ENCODE measurements around the gene MPND.

MPND gene

DNA sequence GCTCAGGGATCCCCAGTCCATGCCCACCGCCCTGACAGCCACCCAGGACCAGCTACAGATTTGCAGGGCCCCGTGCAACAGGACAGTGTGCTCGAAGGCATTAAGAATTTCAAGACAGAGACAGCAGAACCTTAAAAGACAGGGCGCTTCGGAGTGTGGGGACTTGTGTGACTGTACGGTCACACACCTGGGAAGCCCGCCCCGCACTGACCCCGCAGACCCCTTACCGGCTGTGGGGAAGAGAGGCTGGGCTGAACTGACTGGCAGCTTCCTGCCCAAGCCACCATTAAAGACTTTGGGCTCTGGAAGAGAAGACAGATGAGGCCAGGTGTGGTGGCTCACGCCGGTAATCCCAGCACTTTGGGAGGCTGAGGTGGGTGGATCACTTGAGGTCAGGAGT is 19.1 kb upstream of the MPND start:
- no peaks in the 10 kb centered on the region for H3K79me2 ChIP-seq (ENCODE audit: insufficient read depth, low read depth)
- no peak overlapping the region for H3K9ac ChIP-seq
- no peak for TF ChIP-seq CTCF (conservative IDR thresholded peaks at IDR 0.05; ENCODE audit: low read depth, low read length)
- H3K4me3 ChIP-seq (IDR thresholded peaks at IDR 0.05; ENCODE audit: insufficient read depth, low read depth, low read length) = no peak overlapping the region
- no peaks in the 10 kb centered on the region for H3K4me1 ChIP-seq (ENCODE audit: low read depth, poor library complexity, severe bottlenecking)
- H4K20me1 ChIP-seq (ENCODE audit: insufficient read depth) = no peaks in the 10 kb centered on the region
- H3K27me3 ChIP-seq (ENCODE audit: insufficient read depth, low read depth) = no peaks in the 10 kb centered on the region
- no peak overlapping the region for H3K4me2 ChIP-seq
- no peak overlapping the region for H2AFZ ChIP-seq (ENCODE audit: low read depth)
- H3K27ac ChIP-seq = no peak overlapping the region
- no peaks in the 10 kb centered on the region for H3K36me3 ChIP-seq (ENCODE audit: insufficient read depth)

DNA sequence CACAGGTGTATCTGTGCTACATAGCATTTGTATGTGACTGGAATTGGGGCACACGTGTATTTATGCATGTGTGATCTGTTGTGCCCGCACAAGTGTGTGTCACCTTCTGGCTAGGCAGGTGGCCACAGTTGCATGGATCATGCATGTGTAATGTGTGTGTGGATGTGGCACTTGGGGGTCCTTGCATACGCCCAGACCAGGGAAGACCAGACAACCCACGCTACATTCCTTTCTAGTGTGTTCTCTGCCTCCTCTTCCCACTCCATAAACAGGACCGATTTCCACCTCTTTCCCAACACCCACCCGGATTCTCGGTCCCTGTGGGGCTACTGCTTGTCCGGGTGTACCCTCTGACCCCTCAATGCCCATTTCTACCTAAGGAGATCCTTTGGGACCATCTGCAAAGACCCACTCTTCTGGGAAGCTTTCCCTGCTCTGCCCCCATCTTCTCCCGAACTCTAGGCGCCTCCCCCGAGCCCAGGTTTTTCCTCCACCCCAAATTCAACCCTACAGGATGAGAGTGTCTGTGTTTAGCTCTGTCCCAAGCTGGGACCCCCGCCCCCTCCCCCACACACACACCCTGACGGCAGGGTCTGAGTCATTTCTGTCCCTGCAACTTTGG is 17.0 kb upstream of the MPND start:
- Histone ChIP-seq H3K79me2 (ENCODE audit: insufficient read depth, low read depth) (no peaks in the 10 kb centered on the region), H3K4me2 (no peak overlapping the region), H3K27ac (no peak overlapping the region), H2AFZ (ENCODE audit: low read depth) (no peak overlapping the region), H3K9ac (no peak overlapping the region), H3K27me3 (ENCODE audit: insufficient read depth, low read depth) (no peaks in the 10 kb centered on the region), H4K20me1 (ENCODE audit: insufficient read depth) (no peaks in the 10 kb centered on the region), H3K4me3 (IDR thresholded peaks at IDR 0.05; ENCODE audit: insufficient read depth, low read depth, low read length) (no peak overlapping the region), H3K4me1 (ENCODE audit: low read depth, poor library complexity, severe bottlenecking) (no peaks in the 10 kb centered on the region), H3K36me3 (ENCODE audit: insufficient read depth) (no peaks in the 10 kb centered on the region)
- no peak for TF ChIP-seq CTCF (conservative IDR thresholded peaks at IDR 0.05; ENCODE audit: low read depth, low read length)

GRCh38 chr19:4326837-4327251 is 16.5 kb upstream of the MPND start:
- no peak overlapping the region for H3K9ac ChIP-seq

GRCh38 chr19:4327252-4327876 is 16.0 kb upstream of the MPND start:
- no peak for TF ChIP-seq CTCF (conservative IDR thresholded peaks at IDR 0.05; ENCODE audit: low read depth, low read length)
- Histone ChIP-seq H3K9ac (no peak overlapping the region), H3K4me2 (no peak overlapping the region; the same call in 1 of the 2 replicates), H3K27ac (no peak overlapping the region), H3K27me3 (ENCODE audit: insufficient read depth, low read depth) (no peaks in the 10 kb centered on the region), H3K79me2 (ENCODE audit: insufficient read depth, low read depth) (no peaks in the 10 kb centered on the region), H3K36me3 (ENCODE audit: insufficient read depth) (no peaks in the 10 kb centered on the region), H3K4me1 (ENCODE audit: low read depth, poor library complexity, severe bottlenecking) (no peaks in the 10 kb centered on the region), H2AFZ (ENCODE audit: low read depth) (peak overlapping the region; percentile 44; the same call in 1 of the 2 replicates), H3K4me3 (IDR thresholded peaks at IDR 0.05; ENCODE audit: insufficient read depth, low read depth, low read length) (no peak overlapping the region), H4K20me1 (ENCODE audit: insufficient read depth) (no peaks in the 10 kb centered on the region)

More at GRCh38 chr19:4326837-4327251, 16.5 kb upstream of the MPND start:
- no peak overlapping the region for H3K4me3 ChIP-seq (IDR thresholded peaks at IDR 0.05; ENCODE audit: insufficient read depth, low read depth, low read length)
- peak overlapping the region; percentile 44; the same call in 1 of the 2 replicates for H2AFZ ChIP-seq (ENCODE audit: low read depth)
- no peak overlapping the region for H3K4me2 ChIP-seq
- H3K27me3 ChIP-seq (ENCODE audit: insufficient read depth, low read depth) = no peaks in the 10 kb centered on the region
- TF ChIP-seq CTCF (conservative IDR thresholded peaks at IDR 0.05; ENCODE audit: low read depth, low read length) = no peak
- H3K4me1 ChIP-seq (ENCODE audit: low read depth, poor library complexity, severe bottlenecking) = no peaks in the 10 kb centered on the region
- no peaks in the 10 kb centered on the region for H3K36me3 ChIP-seq (ENCODE audit: insufficient read depth)
- no peaks in the 10 kb centered on the region for H4K20me1 ChIP-seq (ENCODE audit: insufficient read depth)
- H3K79me2 ChIP-seq (ENCODE audit: insufficient read depth, low read depth) = no peaks in the 10 kb centered on the region
- H3K27ac ChIP-seq = no peak overlapping the region

Measured in KMS-11 (cell line).